Caco-2 (cell line): ENCODE results near the gene JARID2. TPM values are rescaled to one million over a fixed set of nuclear protein-coding genes. Genes with fewer than 3 reads are reported as not detected.
A peak's percentile ranks its signal among the peaks of the same experiment; 100 is the strongest.

ENCODE experiments used
- BruUV-seq: library from RNA; stranded (reverse); fragments of 400-500 nt; replicated peaks from 2 replicates; lab custom pipeline; 2021; lab: Mats Ljungman, UMichigan
- CTCF ChIA-PET: fragments of 300-600 bp; sonication (Branson Sonifier 250); formaldehyde crosslinking; loops from one replicate; lab custom pipeline; 2022; ENCODE audit warnings: antibody characterized with exemption; lab: Charles Lee
- POLR2A ChIA-PET: fragments of 300-600 bp; sonication (Branson Sonifier 250); formaldehyde crosslinking; loops from one replicate; lab custom pipeline; 2022; ENCODE audit warnings: antibody characterized with exemption; lab: Charles Lee
- DNase-seq, 2 experiments: peaks; one replicate each; pipeline versions ENCODE4 v3.0.0 to v3.0.0-alpha.2; 2020 to 2022
- H3K27me3 ChIP-seq: replicated peaks from 2 replicates; pipeline ENCODE4 v1.6.0; 2011; ENCODE audit warnings: low read length; ENCODE audit not compliant: control insufficient read depth, insufficient read depth
- H3K36me3 ChIP-seq: 2 replicates; pipeline ENCODE4 v1.5.1; 2011; ENCODE audit warnings: low read length; ENCODE audit not compliant: control insufficient read depth, insufficient read depth
- H3K4me1 ChIP-seq: fragments of 250-450 bp; sonication (Bioruptor Pico); 2 replicates; pipeline ENCODE4 v1.5.1; 2020; ENCODE audit warnings: mild to moderate bottlenecking
- H3K4me3 ChIP-seq: 2 replicates; pipeline ENCODE4 v1.5.1; 2011; ENCODE audit warnings: low read depth, mild to moderate bottlenecking, control low read depth, low read length
- H3K9me3 ChIP-seq: fragments of 250-450 bp; sonication (Bioruptor Pico); 2 replicates; pipeline ENCODE4 v1.5.1; 2020; ENCODE audit warnings: mild to moderate bottlenecking, moderate library complexity
- H3K27ac Mint-ChIP-seq: one replicate; pipeline ENCODE4 v1.8.0; 2022; ENCODE audit warnings: mixed read lengths; ENCODE audit not compliant: unreplicated experiment
- H3K27me3 Mint-ChIP-seq: one replicate; pipeline ENCODE4 v1.8.0; 2022; ENCODE audit warnings: mixed read lengths; ENCODE audit not compliant: insufficient read depth, unreplicated experiment
- H3K36me3 Mint-ChIP-seq: one replicate; pipeline ENCODE4 v1.8.0; 2022; ENCODE audit warnings: mild to moderate bottlenecking, mixed read lengths; ENCODE audit not compliant: insufficient read depth, unreplicated experiment
- H3K4me1 Mint-ChIP-seq: one replicate; pipeline ENCODE4 v1.8.0; 2022; ENCODE audit warnings: low read depth, mixed read lengths; ENCODE audit not compliant: unreplicated experiment
- H3K4me3 Mint-ChIP-seq: one replicate; pipeline ENCODE4 v1.8.0; 2022; ENCODE audit warnings: mild to moderate bottlenecking, moderate library complexity, mixed read lengths; ENCODE audit not compliant: unreplicated experiment
- H3K9me3 Mint-ChIP-seq: one replicate; pipeline ENCODE4 v1.8.0; 2022; ENCODE audit warnings: mixed read lengths; ENCODE audit not compliant: unreplicated experiment
- intact Hi-C: fragments of 100-400 bp; cut with micrococcal nuclease; formaldehyde crosslinking; loops from one replicate; pipeline ENCODE4 v1.10.0; 2022; ENCODE audit not compliant: unreplicated experiment
- total RNA-seq: library from RNA; stranded (reverse); gene quantifications from 2 replicates; pipeline ENCODE4 v1.2.3, GENCODE V29; 2022
- TF ChIP-seq, protein P1 (sequence below), 2 experiments: fragments of 200-600 bp in 1 of 2; IDR thresholded peaks; 1 replicate in 1 of 2; 2 replicates in 1 of 2; pipeline versions ENCODE4 v1.5.1 to v1.8.0; 2011 to 2022; ENCODE audit warnings: antibody characterized with exemption in 1 of 2, control low read depth in 1 of 2, inconsistent platforms in 1 of 2, low read depth in 1 of 2, low read length in 1 of 2, mild to moderate bottlenecking in 1 of 2, moderate library complexity in 1 of 2; ENCODE audit not compliant: insufficient read depth in 1 of 2, severe bottlenecking in 1 of 2, unreplicated experiment in 1 of 2

JARID2 gene
- total RNA-seq, 1 experiment from 2014 or later, result 18.3 TPM

DNA sequence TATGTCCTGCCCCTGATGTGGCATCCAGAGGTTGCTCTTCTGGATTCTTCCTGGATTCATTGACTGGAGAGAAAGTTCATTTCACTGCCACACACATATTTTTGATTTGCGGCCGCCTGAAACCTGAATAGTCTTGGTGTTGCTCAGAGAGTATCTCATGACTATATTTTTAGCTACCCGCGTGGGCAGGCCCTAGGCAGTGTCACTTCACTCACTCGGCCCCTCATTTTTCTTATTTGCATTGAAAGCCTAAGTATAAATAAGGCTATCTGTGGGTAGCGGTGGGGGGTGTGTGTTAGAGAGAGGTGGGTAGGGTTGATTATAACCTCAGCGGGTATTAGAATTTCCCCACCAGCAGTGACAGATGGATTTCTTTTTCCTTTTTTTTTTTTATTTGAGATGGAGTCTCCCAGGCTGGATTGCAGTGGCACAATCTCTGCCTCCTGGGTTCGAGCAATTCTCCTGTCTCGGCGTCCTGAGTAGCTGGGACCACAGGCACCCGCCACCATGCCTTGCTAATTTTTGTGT is 113.5 kb downstream of the JARID2 start:
- DNase-seq, result no peak
- TF ChIP-seq, protein P1, sequence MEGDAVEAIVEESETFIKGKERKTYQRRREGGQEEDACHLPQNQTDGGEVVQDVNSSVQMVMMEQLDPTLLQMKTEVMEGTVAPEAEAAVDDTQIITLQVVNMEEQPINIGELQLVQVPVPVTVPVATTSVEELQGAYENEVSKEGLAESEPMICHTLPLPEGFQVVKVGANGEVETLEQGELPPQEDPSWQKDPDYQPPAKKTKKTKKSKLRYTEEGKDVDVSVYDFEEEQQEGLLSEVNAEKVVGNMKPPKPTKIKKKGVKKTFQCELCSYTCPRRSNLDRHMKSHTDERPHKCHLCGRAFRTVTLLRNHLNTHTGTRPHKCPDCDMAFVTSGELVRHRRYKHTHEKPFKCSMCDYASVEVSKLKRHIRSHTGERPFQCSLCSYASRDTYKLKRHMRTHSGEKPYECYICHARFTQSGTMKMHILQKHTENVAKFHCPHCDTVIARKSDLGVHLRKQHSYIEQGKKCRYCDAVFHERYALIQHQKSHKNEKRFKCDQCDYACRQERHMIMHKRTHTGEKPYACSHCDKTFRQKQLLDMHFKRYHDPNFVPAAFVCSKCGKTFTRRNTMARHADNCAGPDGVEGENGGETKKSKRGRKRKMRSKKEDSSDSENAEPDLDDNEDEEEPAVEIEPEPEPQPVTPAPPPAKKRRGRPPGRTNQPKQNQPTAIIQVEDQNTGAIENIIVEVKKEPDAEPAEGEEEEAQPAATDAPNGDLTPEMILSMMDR (IDR thresholded peaks at IDR 0.05; ENCODE audit: insufficient read depth in 1 of 2, low read depth in 1 of 2, low read length in 1 of 2, severe bottlenecking in 1 of 2, unreplicated experiment in 1 of 2), result no peak
- H3K9me3 ChIP-seq, result no peaks in the 10 kb centered on the region
- H3K4me1 ChIP-seq, result peaks cover 15% of the 10 kb centered on the region
- no peaks in the 10 kb centered on the region for H3K36me3 ChIP-seq
- Mint-ChIP-seq H3K36me3 (no peaks in the 10 kb centered on the region), H3K27me3 (no peaks in the 10 kb centered on the region), H3K4me1 (peaks cover 8% of the 10 kb centered on the region), H3K27ac (peak overlapping the region; percentile 38), H3K9me3 (no peaks in the 10 kb centered on the region), H3K4me3 (no peak overlapping the region)
- H3K27me3 ChIP-seq, result no peaks in the 10 kb centered on the region
- no TSS peak for BruUV-seq
- ChIA-PET POLR2A (no interaction called here), CTCF (no interaction called here)
- no peak overlapping the region for H3K4me3 ChIP-seq
- intact Hi-C loops, result no loop called here

DNA sequence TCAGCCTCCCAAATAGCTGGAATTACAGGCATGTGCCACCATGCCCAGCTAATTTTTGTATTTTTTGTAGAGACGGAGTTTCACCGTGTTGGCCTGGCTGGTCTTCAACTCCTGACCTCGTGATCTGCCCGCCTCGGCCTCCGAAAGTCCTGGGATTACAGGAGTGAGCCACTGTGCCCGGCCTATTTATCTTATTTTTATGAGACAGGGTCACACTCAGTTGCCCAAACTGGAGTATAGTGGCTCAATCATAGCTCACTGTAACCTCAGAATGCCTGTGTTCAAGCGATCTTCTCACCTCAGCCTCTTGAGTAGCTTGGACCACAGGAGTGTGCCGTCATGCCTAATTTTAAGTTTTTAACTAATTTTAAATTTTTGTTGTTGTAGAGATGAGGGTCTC is 114.4 kb downstream of the JARID2 start:
- DNase-seq, result no peak
- no peak overlapping the region for H3K4me3 ChIP-seq
- intact Hi-C loops, result no loop called here
- Mint-ChIP-seq H3K36me3 (no peaks in the 10 kb centered on the region), H3K4me3 (no peak overlapping the region), H3K27ac (no peak overlapping the region), H3K4me1 (peaks cover 8% of the 10 kb centered on the region), H3K9me3 (no peaks in the 10 kb centered on the region), H3K27me3 (no peaks in the 10 kb centered on the region)
- H3K9me3 ChIP-seq, result no peaks in the 10 kb centered on the region
- POLR2A ChIA-PET, result no interaction called here
- peaks cover 15% of the 10 kb centered on the region for H3K4me1 ChIP-seq
- CTCF ChIA-PET, result no interaction called here
- no peaks in the 10 kb centered on the region for H3K27me3 ChIP-seq
- TF ChIP-seq, protein P1 (IDR thresholded peaks at IDR 0.05; ENCODE audit: insufficient read depth in 1 of 2, low read depth in 1 of 2, low read length in 1 of 2, severe bottlenecking in 1 of 2, unreplicated experiment in 1 of 2), result no peak
- BruUV-seq, result no TSS peak
- no peaks in the 10 kb centered on the region for H3K36me3 ChIP-seq

DNA sequence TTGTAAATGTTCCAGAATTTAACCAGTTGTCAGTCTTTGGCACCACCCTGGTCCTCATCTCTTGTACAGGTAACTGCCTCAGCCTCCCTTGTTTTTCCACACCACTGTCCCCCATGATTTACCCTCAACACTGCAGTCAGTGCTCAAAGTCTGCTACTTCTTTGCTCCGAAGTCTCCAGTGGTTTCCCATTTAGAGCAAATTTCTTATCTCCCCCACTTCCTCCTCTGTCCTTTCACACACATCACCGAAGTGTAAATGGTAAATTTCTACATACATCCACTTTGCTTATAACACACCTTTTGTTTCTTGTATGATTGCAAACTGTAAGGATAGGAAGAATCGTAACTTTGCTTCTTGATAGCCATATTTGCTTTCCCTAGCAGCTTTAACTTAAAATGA is 115.3 kb downstream of the JARID2 start:
- CTCF ChIA-PET, result interaction anchor here (0.7 kb wide), 1 partner anchor 114 kb away, joined by 7 read pairs; no protein-coding TSS in a partner anchor
- no TSS peak for BruUV-seq
- peaks cover 15% of the 10 kb centered on the region for H3K4me1 ChIP-seq
- Mint-ChIP-seq H3K9me3 (no peaks in the 10 kb centered on the region), H3K27ac (no peak overlapping the region), H3K27me3 (no peaks in the 10 kb centered on the region), H3K4me1 (peaks cover 8% of the 10 kb centered on the region), H3K4me3 (no peak overlapping the region), H3K36me3 (no peaks in the 10 kb centered on the region)
- H3K4me3 ChIP-seq, result no peak overlapping the region
- intact Hi-C loops, result no loop called here
- H3K27me3 ChIP-seq, result no peaks in the 10 kb centered on the region
- DNase-seq, result no peak
- POLR2A ChIA-PET, result no interaction called here
- H3K9me3 ChIP-seq, result no peaks in the 10 kb centered on the region
- no peaks in the 10 kb centered on the region for H3K36me3 ChIP-seq
- TF ChIP-seq, protein P1 (IDR thresholded peaks at IDR 0.05; ENCODE audit: insufficient read depth in 1 of 2, low read depth in 1 of 2, low read length in 1 of 2, severe bottlenecking in 1 of 2, unreplicated experiment in 1 of 2), result no peak
